CD4-positive, alpha-beta T cell treated with Interleukin-12 subunit alpha and Interleukin-12 subunit beta, for 1 hour (primary cell): ENCODE results near the gene RFX4.

Source experiments
- DNase-seq: peaks from one replicate; pipeline ENCODE4 v3.0.0-alpha.2; 2020

The RFX4 gene

DNA sequence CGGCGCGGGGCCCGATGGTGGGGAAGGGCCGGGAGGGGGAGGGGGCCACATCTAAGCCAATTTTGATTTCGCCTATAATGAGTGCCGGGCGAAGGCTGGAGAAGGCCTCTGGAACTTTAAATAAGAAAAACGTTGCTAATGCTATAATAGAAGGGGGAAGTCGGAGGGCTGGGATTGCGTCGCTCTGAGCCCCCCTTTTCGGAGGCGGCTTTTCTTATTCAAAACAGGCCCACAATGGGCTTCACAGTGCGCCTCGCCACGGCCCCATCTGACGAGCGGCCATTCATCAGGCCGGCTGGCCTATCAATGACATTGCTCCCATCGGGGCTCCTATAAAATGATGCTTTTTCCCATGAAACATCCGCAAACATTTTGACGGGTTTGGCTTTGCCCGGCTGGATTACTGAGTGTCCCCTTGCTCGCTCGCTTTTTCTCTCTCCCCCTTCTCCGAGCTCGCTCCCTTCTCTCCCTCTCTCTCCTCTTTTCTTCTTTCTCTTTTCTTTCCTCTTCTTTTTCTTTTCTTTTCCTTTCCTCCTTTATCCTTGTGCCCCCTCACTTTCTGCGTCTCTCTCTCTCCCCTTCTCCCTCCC lies at the start of gene RFX4:
RFX4 (plus strand) TSS at position 364 of the 590 bp plus-strand sequence. CDS start 317 bp downstream, outside the sequence.
- DNase-seq: no peak

DNA sequence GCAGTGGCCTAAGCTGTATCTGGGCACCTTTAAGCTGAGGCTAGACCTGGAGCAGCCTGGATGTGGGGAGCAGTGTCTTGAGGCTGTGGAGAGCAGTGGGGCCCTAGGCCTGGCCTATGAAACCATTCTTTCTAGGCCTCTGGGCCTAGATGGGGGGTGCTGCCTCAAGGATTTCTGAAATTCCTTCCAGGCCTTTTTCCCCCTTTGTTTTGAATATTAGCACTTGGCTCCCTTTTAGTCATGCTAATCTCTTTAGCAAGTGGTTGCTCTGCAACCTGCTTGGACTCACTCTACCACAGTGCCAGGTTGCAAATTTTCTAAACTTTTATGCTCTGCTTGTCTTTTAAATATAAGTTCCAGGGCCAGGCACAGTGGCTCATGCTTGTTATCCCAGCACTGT lies 41.6 kb upstream of the RFX4 start:
- DNase-seq: no peak

GRCh38 chr12:106551410-106551809 lies 31.4 kb upstream of the RFX4 start:
- DNase-seq: no peak

GRCh38 chr12:106552228-106552627 lies 30.6 kb upstream of the RFX4 start:
- DNase-seq: no peak

- DNase-seq: no peak
These were observed 18.0 kb upstream of the RFX4 start for GRCh38 chr12:106564678-106565329.

GRCh38 chr12:106566771-106567170 lies 16.0 kb upstream of the RFX4 start:
- DNase-seq: no peak

DNA sequence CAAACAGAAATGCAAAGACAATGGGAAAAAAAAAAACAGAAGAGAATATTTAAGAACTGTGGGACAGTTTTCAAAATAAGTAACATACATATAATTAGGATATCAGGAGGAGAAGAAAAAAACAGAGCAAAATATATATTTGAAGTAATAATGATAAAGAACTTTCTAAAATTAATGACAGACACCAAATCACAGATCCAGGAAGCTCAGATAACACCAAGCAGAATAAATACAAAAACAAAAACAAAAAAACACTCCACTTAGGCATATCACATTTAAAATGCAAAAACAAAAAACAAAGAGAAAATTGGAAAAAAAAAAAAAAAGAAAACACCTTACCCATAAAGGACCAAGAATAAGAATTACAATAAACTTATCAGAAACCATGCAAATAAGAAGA lies 9.6 kb upstream of the RFX4 start:
- no peak for DNase-seq

DNA sequence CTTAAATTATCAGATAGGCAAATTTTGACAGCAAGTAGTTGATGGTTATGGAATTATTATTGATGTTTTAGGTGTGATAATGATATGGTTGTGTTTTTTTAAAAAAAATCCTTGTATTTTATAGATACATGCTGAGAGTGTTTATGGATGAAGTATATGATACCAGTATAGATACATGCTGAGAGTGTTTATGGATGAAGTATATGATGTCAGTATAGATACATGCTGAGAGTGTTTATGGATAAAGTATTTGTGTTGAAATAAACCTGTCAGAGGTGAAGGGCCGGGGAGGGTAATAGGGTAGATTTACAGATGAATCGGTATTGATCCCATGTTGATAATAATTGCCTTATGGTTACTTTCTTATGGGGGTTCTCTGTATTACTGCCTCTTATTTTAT lies 6.0 kb upstream of the RFX4 start:
- DNase-seq: no peak

DNA sequence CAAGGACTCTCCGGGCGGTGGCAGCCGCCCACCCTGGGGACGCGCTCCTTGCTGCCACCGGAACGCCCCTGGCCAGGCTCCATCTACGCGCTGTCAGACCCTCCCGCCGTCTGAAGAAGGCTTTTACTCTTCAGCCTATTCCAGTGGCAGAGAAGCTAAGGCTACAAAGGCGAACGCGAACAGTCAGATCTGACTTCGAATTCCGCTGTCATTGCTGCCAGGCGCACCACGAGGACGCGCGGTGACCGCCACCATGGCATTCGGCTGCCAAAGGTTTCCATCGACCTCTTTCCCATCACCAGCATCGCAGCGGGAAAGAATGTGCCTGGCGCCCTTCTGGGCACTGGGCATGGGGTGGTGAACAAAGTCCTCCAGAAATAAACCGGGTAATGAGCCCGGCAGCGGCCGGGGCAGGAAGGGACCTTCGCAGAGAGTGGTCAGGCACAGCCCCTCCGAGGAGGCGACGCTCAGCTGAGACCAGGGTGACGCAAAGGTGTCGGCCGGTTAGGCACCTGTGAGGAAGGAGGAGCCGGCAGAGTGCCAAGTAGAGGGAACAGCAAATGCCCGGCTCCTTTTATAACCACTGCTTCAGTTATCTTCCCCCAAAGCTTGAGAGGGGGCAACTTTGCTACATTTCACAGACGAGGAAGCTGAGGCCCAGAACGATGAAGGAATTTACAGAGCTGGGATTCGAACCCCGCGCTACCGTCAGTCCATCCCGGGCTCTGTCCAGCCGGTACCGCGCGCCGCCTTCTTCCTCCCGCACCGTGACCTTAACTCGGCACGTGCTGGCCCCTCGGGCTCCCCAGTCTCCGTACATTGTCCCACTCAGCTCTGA lies 1.9 kb upstream of the RFX4 start:
- no peak for DNase-seq

GRCh38 chr12:106581543-106582248 lies 1.1 kb upstream of the RFX4 start:
- no peak for DNase-seq

- no peak for DNase-seq
These were observed 584 bp upstream of the RFX4 start for GRCh38 chr12:106582249-106582591.

GRCh38 chr12:106583242-106584103 lies 669 bp downstream of the RFX4 start:
- DNase-seq: no peak

DNA sequence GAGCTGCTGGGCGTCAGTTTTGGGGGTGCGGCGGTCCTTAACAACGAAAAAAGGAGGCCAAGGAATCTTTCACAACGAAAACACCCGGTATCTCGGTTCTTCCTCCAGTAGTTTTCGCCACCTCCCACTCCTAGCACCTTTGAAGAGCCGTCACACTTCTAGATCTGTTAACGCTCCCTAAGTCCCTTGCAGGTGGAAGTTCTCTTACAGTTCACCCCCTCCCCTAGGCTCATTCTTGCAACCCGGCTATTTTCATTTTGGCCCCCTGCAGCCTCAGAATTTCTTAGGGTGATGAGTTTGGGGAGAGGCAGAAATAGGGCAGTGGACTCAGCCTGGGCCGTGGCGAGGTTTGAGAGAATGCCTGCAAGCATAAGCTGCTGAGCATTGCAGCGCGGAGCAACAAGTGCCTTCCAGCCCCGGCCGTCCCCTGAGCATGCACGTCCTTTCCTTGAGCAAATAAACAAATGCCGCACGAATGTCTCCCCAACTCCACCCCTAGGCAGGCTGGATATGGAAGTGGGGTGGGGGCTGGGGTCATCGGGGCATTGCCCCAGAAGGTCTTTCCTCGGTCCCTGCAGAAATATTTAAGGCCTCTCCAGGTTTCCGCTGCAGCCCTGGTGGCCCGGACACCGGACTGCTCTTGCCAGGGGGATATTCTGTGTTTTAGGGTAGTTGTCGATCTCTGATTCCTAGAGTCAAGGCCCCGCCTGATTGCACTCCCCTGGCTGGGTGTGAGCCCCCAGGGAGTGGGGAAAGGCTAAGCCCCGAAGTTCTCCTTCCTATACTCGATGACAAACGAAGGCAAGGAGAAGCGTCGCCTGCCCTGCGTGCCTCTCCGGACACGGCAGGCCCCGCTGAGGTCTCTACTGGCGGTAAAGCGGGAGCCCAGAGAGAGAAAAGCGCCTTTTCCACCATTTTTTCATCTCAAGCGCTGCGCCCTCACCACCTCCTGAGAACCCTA lies 1.6 kb downstream of the RFX4 start:
- DNase-seq: no peak

GRCh38 chr12:106585105-106585520 lies 2.3 kb downstream of the RFX4 start:
- no peak for DNase-seq

GRCh38 chr12:106585521-106586277 lies 2.9 kb downstream of the RFX4 start:
- no peak for DNase-seq

GRCh38 chr12:106586278-106586802 lies 3.5 kb downstream of the RFX4 start:
- no peak for DNase-seq

GRCh38 chr12:106586803-106587684 lies 4.2 kb downstream of the RFX4 start:
- no peak for DNase-seq

DNA sequence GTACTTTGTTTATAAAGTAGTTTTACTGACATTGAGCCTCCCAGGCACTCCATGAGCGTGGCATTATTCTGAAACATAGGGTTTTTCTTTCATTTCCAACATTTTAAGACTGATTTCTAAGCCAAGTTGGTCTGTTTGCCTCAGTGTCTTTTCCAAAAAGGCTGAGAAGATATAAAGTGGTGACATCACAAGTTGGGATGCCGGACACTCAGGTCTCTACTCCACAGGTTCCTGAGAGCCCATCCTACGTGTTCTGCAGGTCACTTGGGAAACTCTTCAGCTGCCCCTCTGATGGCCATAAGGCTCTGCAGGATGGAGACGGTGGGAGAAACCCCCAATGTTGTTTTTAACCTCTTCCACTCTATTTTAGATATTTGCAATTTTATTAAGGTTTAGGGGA lies 6.0 kb downstream of the RFX4 start:
- no peak for DNase-seq

DNA sequence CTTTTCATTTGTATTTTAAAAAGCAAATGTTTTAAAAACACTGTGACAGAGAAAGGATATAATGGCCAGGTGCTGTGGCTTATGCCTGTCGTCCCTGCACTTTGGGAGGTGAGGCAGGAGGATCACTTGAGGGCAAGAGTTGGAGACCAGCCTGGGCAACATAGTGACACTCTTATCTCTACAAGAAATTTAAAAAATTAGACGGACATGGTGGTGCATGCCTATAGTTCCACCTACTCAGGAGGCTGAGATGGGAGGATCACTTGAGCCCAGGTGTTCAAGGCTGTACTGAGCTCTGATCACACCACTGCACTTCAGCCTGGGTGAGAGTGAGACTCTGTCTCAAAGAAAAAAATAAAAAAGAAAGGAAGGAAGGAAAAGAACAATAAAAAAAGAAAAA lies 7.8 kb downstream of the RFX4 start:
- DNase-seq: no peak
